ENCODE measurements around the gene JOSD1. TPM values are rescaled to one million over a fixed set of nuclear protein-coding genes. Genes with fewer than 3 reads are reported as not detected.

JOSD1 gene
- total RNA-seq, 1 donor from 2014 or later = 64.8 TPM

DNA sequence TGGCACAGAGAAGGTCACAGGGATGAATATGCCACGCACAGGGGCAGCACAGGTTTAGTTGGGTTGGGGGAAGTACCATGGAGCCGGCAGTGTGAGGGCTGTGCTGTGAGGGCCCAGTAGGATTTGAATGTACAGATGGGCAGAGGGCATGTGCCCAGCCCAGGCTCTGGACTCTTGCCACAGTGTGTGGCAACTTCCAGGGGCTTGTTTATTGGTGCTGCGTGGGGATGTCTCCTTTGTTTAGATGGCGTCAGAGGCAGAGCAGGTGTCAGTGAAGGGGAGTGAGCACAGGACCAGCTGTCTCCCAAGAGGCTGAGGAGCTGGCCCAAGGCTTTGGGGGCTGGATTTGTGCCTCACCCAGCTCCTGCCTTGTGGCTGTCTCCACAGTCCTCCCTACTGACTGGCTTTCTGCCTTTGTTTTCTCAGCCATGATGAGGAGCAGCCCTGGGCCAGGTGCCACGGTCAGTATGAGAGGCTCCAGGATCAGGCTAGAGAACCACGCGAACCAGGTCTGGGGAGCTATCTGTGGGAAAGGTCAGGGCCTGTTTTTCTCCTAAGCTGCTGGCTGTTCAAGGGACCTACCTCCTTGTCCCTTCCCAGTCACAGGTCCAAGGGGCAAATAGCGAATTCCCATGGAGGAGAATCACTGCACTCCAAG is 33.1 kb upstream of the JOSD1 start:
- DNase-seq (ENCODE audit: extremely low read depth, low read depth, low spot score) = no peak

DNA sequence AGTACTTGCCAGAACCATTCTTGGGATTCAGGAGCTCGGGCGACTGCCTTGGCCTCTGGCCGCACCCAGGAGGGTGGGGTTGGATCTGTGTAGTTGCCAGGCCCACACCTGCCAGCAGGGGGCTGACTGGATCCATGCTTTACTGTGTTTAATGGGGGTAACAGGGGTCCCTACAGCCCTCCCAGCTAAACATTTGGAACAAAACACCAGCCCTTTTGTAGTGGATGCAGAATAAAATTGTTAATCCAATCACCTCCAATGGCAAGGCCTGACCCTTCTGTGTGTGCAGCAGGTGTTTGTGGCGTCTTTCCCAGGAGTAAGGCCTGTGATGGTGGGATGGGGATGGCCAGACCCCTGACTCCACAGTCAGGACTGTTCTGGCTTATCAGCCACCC is 32.6 kb upstream of the JOSD1 start:
- no peak for DNase-seq (ENCODE audit: extremely low read depth, low read depth, low spot score)

DNA sequence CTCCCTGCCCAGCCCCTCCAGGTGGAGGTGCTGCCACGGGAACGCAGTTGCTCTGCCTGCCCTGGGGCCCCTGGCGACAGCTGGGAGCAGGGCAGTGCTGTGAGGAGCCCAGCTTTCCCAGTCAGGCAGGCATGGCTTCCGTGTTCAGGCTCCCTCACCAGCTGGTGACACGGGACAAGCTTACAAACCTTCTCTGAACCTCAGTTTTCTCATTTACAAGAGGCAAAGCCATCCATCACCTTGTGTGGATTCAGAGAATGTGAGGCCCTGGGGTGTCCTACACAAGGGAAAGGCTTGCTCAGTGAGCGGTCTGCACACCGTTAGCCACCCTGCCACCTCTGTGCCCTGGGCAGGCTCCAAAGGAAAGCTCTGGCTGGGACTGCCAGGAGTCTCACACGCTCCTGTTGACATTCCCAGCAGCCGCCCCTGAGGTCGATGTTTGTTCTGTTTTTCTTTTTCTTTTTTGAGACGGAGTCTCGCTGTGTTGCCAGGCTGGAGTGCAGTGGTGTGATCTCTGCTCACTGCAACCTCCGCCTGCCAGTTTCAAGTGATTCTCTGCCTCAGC is 31.6 kb upstream of the JOSD1 start:
- DNase-seq (ENCODE audit: extremely low read depth, low read depth, low spot score) = no peak

DNA sequence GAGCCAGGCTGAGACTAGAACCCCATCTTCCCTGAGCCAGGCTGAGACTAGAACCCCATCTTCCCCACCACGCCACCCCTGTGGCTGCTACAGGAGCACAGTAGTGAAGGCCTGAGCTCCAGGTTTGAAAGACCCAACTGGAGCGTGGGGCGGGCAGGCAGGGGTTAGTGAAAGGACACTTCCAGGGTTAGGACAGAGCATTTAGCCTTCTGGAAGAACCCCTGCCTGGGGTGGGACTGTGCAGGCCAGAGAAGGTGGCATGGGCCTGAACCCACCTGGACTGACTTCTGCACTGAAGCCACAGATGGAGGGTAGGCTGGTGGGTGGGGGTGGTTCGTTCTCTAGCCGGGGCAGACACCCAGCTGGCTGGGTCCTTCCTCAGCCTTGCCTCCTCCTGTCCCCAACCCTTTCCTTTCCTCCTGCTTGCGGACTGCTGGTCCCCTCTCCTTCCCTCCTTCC is 31.0 kb upstream of the JOSD1 start:
- no peak for DNase-seq (ENCODE audit: extremely low read depth, low read depth, low spot score)

DNA sequence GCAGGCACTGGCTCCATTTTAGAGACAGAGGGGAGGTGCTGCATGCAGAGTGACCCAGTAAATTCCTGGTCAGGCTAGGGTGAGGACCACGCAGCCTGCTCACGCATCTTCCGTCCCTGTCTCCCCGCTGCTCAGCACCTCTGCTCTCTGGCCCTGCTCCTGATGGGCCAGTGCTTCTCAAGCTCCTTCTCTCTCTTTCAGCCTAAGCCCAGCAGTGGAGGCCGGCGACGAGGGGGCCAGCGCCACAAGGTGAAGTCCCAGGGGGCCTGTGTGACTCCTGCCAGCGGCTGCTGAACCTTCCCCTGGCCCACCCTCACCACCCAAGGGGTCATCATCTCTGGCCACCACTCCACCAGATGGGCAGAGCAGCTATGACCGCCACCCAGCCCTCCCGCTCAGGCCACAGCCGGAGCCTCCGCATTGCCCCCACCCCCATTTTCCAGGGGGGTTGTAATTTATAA is 29.7 kb upstream of the JOSD1 start:
- DNase-seq (ENCODE audit: extremely low read depth, low read depth, low spot score) = no peak

DNA sequence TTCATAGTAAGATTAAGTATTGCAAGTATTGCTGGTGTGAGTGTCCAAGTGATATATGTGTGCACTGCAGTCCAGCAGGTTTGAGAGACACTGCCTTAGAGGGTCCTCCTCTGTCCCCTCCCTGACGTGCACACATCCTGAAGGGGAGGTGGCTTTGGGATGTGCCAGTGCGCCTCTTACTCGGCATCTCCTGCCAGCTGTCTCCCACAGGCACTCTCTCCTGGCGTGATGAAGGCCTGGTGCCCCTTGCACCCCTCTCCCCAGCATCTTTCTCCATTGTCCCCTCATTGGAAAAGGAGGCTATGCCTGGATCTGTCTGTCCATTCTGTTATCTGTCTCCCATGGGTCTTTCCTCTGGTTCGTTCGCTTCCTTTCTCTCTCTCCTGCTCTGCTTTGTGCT is 29.2 kb upstream of the JOSD1 start:
- DNase-seq (ENCODE audit: extremely low read depth, low read depth, low spot score) = no peak

DNA sequence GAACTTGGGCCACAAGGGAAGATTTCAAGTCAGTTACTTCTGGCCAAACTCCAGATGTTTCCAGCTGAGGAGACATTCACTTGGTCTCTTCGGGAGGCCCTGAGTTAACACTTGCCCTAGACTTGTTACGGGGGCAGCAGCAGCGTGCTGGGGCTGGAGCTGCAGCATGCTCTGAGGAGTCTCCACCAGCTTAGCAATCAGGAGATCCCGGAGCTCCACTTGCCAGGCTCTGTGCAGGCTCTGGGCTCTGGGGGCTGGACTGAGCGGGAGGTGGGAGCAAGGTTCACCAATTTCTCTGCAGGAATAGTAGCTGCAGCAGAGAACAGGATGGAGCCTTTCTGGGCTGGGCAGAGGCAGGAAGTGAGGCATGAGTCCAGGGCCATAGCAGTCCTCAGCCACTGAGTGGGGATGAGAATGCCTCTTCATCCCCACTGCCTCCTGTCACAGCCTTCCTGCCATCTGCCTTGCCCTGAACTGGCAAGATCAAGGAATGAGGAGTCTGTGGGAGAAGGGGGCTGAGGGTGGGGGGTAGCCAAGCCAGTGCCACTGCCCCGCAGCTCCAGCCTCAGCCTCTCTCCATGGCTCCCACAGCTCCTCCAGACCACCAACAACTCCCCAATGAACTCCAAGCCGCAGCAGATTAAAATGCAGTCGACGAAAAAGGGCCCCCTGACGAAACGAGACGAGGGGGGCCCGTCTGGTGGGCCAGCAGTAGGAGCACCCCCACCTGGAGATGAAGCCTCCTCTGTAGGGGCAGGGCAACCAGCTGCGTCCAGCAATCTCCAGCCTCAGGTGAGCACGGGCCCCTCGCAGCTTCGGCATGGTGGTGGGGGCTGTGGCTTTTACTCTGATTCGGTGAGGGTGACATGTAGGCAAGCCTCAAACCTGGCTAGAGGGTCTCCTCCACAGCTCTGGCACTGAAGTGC is 28.4 kb upstream of the JOSD1 start:
- no peak for DNase-seq (ENCODE audit: extremely low read depth, low read depth, low spot score)

DNA sequence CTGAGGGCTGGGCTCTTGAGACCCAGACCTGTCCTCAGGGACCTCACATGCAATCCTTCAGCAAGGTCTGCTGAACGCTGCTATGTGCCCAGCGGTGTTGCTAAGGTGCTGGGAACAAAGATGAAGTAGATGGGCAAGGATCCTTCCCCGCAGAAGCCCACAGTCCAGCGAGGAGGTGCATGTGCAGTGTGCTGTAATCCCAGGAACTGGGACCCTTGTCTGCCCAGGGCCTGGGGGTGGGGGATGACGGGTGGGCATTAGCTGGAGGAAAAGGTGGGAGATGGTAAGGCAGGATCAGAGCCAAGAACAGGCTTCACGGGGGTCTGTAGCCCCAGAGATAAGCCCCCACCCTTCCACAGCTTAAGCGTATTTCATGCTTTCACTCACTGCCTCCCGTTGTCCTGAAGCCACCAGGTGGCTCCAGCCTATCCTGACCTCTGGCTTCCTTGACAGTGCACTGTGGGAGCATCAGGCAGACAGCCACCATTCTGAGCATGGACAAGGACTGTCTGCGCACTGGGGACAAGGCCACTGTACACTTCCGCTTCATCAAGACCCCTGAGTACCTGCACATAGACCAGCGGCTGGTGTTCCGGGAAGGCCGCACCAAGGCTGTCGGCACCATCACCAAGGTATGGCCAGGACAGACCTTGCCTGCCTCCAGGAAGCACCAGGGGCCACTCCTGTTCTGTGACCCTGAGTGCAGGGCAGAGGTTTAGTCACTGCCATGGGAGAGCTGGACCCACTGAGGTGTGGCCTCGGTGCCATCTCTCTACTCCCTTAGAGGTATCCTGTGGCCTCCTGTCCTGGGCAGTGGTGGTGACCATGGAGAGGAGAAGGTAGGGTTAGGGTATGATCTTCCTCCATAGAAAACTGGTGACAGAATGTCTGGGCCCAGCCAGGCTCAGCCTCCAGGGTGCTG is 27.0 kb upstream of the JOSD1 start:
- DNase-seq (ENCODE audit: extremely low read depth, low read depth, low spot score) = no peak

DNA sequence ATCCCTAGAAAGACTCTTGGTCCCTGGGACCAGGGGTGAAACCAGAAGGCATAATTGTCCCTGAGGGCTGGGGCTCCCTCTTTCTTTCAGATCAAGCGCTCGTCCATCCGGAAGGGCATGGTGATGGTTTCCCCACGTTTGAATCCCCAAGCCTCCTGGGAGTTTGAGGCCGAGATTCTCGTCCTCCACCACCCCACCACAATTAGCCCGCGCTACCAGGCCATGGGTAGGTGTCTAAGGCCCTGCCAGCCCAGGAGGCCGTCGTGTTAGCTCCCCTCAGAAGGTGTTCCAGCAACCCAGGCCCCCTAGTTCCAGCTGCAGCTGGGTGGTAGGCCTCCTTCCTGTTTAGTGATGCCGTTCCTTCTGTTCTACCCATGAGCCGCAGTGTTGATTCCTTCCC is 26.4 kb upstream of the JOSD1 start:
- no peak for DNase-seq (ENCODE audit: extremely low read depth, low read depth, low spot score)

DNA sequence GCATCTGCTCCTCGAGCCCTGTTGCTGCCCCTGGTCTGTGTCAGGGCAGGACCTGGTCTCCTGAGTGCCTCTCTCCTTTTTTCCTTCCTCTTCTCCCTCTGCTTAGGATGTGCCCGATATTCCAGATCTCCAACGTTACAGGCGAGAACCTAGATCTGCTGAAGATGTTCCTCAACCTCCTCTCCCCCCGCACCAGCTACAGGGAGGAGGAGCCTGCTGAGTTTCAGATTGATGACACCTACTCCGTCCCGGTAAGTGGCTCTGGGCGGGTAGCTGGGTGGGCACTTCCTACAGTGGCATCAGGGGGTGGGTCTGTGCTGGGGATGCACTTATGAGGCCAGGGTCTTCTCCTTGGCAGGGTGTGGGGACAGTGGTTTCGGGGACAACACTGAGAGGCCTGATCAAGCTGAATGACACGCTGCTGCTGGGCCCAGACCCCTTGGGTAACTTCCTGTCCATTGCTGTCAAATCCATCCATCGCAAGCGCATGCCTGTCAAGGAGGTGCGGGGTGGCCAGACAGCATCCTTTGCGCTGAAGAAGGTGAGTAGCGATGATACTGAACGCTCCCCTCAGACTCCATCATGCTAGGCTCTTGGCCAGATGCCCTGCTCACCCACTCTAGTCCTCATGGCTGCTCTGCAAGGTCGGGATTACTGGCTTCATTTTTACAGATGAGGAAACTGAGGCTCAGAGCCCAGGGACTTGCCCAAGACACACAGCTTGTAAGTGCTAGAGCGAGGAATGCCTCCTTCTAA is 25.3 kb upstream of the JOSD1 start:
- no peak for DNase-seq (ENCODE audit: extremely low read depth, low read depth, low spot score)

DNA sequence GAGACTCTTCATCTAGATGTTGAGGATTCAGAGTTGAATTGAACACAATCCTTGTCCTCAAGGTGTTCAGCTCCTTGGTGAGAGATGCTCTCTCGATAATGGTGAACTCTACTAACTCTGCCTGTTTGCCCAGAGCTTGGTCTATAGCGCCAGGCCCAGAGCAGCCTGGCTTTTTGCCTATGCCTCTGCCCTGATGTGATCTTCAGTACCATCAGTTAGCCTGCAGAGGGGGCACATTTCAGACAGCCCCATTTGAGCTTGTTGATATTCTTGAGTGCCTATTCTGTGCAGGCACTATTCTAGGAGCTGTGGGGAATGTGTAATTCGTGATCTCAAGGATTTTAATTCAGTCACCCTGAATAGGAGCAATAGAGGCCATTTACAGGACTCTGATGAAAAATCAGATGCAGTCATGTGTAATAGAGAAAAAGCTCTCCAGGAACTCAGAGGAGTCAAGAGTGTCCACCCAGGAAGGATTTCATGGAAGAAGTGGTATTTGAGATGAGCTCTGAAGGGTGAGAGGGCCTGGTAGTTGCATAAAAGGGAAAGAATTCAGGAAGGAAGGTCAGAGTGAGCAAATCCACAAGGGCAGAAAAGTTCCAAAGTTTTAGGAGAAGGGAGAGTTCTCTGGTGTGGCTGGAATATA is 24.3 kb upstream of the JOSD1 start:
- DNase-seq (ENCODE audit: extremely low read depth, low read depth, low spot score) = no peak

DNA sequence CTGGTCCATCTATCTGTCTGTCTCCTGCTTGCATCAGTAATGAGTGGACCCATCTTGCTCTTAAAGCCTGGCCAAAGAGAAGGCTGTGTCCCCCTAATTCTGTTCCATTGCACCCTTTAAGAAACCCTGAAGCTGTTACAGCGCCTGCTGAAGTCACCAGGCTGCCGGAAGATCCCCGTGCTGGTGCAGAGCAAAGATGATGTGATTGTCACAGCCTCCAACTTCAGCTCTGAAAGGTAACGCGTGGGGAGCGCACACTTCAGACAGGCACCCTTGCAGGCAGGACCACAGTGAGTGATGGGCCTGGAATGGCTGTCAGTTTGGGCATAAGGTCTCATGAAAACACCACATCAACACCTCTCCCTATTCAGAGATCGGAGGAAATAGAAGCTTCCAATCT is 23.4 kb upstream of the JOSD1 start:
- no peak for DNase-seq (ENCODE audit: extremely low read depth, low read depth, low spot score)

DNA sequence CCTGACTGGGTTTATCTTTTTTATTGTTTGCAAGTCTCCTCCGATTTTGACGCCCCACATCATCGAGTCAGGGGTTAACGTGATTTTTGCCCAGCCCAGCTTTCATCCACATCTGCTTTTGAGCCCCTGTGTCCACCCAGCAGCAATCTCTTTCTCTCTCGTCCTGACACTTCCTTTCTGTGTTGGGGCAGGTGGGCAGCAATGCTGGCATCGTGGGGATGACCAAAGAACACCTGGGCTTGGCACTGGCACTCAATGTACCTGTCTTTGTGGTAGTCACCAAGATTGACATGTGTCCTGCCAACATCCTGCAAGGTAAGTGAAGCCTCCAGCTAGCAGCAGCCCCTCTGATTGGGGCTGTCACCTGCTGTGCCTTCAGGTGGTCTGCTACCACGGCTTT is 20.8 kb upstream of the JOSD1 start:
- DNase-seq (ENCODE audit: extremely low read depth, low read depth, low spot score) = no peak

DNA sequence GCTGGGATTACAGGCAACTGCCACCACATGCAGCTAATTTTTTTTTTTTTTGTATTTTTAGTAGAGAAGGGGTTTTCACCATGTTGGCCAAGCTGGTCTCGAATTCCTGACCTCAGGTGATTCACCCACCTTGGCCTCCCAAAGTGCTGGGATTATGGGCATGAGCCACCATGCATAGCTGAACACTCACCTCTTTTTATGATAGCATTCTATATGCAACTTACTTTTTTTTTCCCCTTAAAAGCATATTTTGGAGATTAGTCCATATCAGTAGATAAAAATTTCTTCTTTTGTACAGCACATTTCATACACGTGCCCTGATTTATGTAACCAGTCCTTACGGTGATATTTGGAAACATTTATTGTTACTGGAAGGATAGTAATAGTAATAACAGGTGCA is 19.6 kb upstream of the JOSD1 start:
- DNase-seq (ENCODE audit: extremely low read depth, low read depth, low spot score) = no peak

DNA sequence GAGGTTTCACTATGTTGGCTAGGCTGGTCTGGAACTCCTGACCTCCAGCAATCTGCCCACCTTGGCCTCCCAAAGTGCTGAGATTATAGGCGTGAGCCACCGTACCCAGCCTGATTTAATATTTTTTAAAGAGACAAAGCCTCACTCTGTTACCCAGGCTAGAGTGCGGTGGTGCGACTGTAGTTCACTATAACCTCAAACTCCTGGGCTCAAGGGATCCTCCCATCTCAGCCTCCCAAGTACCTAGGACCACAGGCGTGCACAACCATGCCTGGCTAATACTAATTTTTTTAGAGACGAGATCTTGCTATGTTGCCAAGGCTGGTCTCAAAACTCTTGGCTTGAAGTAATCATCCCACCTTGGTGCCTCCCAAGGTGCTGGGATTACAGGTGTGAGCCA is 18.5 kb upstream of the JOSD1 start:
- no peak for DNase-seq (ENCODE audit: extremely low read depth, low read depth, low spot score)

DNA sequence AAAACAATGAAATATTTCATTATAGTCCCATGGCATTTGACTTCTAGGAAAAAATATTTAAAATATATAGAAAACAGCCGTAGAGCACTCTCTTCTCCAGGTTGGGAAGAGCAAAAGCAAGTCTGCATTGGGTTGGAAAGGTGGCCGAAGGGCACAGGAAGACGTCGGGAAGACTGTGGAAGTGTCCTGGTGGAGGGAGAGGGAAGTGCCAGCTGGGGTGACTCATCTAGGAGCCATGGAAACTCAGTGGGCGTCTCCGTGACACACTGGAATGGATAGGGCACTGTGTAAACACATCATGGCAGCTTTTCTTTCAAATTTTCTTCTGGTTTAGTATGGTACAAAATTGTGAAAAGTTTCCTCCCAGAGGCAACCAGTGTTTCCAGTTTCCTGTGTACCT is 17.7 kb upstream of the JOSD1 start:
- no peak for DNase-seq (ENCODE audit: extremely low read depth, low read depth, low spot score)

DNA sequence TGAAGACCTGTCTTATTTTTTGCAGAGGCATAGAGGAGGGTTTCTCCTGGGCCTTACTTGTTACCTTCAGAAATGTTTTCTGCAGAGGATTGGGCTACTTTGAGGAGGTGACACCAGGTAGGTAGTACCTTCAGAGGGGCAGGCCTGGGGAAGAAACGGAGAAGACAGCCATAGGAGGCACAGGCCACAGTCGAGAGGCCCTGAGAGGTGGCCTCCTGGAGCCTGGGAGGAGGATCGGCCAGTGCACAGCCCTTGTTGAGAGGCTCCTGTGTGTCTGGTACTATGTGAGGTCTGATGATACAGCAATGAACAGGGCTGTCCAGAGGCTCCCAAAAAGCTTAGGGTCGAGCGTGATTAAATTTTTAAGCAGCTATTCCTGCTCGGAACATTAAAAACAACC is 16.5 kb upstream of the JOSD1 start:
- no peak for DNase-seq (ENCODE audit: extremely low read depth, low read depth, low spot score)

DNA sequence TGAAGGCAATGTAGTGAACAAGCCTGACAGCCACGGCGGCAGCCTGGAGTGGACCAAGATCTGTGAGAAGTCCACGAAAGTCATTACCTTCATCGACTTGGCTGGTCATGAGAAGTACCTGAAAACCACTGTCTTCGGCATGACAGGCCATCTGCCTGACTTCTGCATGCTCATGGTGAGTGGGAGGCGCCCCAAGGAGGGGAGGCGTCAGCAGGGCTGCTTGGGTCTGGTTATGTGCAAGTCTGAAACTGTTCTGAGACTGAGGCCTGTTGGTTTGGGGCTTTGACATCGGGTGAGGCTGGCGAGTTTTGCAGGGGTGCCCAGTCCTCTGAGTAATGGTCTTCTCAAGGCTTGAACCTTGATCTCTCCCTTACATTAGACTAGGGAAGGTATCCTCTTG is 16.1 kb upstream of the JOSD1 start:
- DNase-seq (ENCODE audit: extremely low read depth, low read depth, low spot score) = no peak

DNA sequence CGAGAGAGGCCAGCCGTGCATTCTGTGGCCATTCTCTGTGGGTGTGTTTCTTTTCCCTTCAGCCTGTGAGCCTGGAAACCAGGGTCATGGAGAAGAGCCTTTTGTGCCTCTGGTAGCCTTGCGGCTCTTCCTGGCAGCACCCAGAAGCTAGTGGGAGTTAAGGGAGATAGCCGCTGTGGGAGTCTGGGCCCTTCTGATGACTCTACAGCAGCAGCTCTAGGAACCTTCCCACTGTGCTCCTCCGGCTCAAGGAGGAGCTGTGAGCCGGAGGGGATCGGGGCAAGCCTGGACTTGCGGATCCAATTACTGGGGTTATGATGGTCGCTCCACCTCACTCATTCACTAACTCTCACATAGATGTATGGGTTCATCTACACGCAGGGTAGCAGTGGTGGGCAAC is 15.5 kb upstream of the JOSD1 start:
- DNase-seq (ENCODE audit: extremely low read depth, low read depth, low spot score) = no peak

DNA sequence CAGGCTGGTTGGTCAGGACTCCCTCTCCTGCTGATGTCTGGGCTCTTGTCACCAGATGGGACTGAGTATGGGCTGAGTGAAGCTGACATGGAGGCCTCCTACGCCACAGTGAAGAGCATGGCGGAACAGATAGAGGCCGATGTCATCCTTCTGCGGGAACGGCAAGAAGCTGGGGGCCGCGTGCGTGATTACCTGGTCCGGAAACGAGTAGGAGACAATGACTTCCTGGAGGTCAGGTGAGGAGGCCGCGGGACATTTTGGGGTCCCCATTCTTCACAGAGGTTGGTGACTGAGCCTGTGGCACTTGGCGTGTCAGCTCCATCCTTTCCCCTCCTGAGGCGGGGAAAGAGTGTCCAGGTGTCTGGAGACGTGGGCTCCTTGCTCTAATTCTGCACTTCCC is 15.1 kb upstream of the JOSD1 start:
- DNase-seq (ENCODE audit: extremely low read depth, low read depth, low spot score) = no peak

Measured in glomerular endothelial cell (primary cell).